OCI-LY3 (cell line): ENCODE data around the gene PARG.
"Not testable (repeated sequence)": the region's sequence is repeated elsewhere in the genome, so short reads cannot be mapped to it uniquely, and the experiment has no call there.

Experiments used
- H2AFZ ChIP-seq: fragments of 200-600, 300-600 bp; shearing (Covaris generic); 2 replicates; pipeline ENCODE4 v1.6.0; 2014; ENCODE audit warnings: antibody characterized with exemption, low read depth, low read length
- H3K27ac ChIP-seq: fragments of 200-600, 300-600 bp; sonication (generic); 2 replicates; pipeline ENCODE4 v1.5.1; 2014; ENCODE audit warnings: mild to moderate bottlenecking, low read length, moderate library complexity, mixed read lengths
- H3K27me3 ChIP-seq: fragments of 200-600, 300-600 bp; sonication (generic); 2 replicates; pipeline ENCODE4 v1.6.1; 2014; ENCODE audit warnings: low read depth, low read length, mixed read lengths
- H3K36me3 ChIP-seq: fragments of 200-600, 300-600 bp; sonication (generic); replicated peaks from 2 replicates; pipeline ENCODE3; 2014; ENCODE audit warnings: low read depth, low read length, mixed read lengths
- H3K4me1 ChIP-seq: fragments of 300-600, 200-600 bp; sonication (generic); 2 replicates; pipeline ENCODE4 v1.6.1; 2014; ENCODE audit warnings: low read length, mixed read lengths
- H3K4me2 ChIP-seq: fragments of 200-600, 300-600 bp; sonication (generic); 2 replicates; pipeline ENCODE4 v1.6.1; 2014; ENCODE audit warnings: low read length, mixed read lengths
- H3K4me3 ChIP-seq: fragments of 300-600, 200-600 bp; sonication (generic); 2 replicates; pipeline ENCODE4 v1.5.1; 2014; ENCODE audit warnings: antibody characterized with exemption, mild to moderate bottlenecking, low read length, moderate library complexity
- H3K79me2 ChIP-seq: fragments of 300-600, 200-600 bp; shearing (Covaris generic); 2 replicates; pipeline ENCODE4 v1.6.1; 2014; ENCODE audit warnings: mild to moderate bottlenecking, low read length, mixed read lengths
- H3K9ac ChIP-seq: fragments of 300-600, 200-600 bp; shearing (Covaris generic); 2 replicates; pipeline ENCODE4 v1.6.0; 2014; ENCODE audit warnings: mild to moderate bottlenecking, low read length, moderate library complexity
- H3K9me3 ChIP-seq: fragments of 200-600, 300-600 bp; shearing (Covaris generic); 2 replicates; pipeline ENCODE4 v1.6.1; 2014; ENCODE audit warnings: low read length, mixed read lengths; ENCODE audit not compliant: insufficient read depth
- H4K20me1 ChIP-seq: fragments of 200-600, 300-600 bp; sonication (generic); 2 replicates; pipeline ENCODE4 v1.6.1; 2016; ENCODE audit warnings: low read length, mixed read lengths; ENCODE audit not compliant: insufficient read depth
- EZH2phosphoT487 ChIP-seq: fragments of 200-600 bp; shearing (Covaris generic); IDR thresholded peaks from 2 replicates; pipeline ENCODE4 v1.6.1; 2018; ENCODE audit warnings: antibody characterized with exemption, mixed run types, low read depth
- TF ChIP-seq, protein P1 (sequence below): fragments of 200-600, 300-600 bp; sonication (generic); IDR thresholded peaks from 2 replicates; pipeline ENCODE4 v1.5.1; 2014; ENCODE audit warnings: antibody characterized with exemption, low read length, low read depth

Gene PARG

DNA sequence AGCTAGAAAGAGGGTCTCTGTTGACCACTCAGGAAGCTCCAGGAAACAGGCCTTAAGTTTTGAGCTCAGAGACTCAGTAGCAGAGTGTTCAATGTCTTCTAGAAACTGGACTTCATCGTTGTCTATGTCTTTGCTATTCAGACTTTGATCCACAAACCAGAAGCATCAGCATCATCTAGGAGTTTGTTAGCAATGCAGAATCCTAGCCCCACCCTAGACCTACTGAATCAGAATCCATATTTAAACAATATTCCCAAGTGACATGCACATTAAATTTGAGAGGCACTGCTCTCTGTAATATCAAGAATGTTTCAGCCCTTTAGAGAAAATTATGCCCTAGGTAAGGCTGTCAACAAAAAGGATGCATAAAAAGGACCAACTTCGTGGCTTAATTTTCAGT is 166.8 kb downstream of the PARG start:
- no peaks in the 10 kb centered on the region for H3K4me1 ChIP-seq
- no peak overlapping the region for H3K4me2 ChIP-seq
- no peaks in the 10 kb centered on the region for H3K36me3 ChIP-seq
- H2AFZ ChIP-seq: no peak overlapping the region
- no peaks in the 10 kb centered on the region for H3K79me2 ChIP-seq
- no peak overlapping the region for H3K4me3 ChIP-seq
- H3K9me3 ChIP-seq: no peaks in the 10 kb centered on the region
- TF ChIP-seq EZH2phosphoT487: no peak
- TF ChIP-seq, protein P1, sequence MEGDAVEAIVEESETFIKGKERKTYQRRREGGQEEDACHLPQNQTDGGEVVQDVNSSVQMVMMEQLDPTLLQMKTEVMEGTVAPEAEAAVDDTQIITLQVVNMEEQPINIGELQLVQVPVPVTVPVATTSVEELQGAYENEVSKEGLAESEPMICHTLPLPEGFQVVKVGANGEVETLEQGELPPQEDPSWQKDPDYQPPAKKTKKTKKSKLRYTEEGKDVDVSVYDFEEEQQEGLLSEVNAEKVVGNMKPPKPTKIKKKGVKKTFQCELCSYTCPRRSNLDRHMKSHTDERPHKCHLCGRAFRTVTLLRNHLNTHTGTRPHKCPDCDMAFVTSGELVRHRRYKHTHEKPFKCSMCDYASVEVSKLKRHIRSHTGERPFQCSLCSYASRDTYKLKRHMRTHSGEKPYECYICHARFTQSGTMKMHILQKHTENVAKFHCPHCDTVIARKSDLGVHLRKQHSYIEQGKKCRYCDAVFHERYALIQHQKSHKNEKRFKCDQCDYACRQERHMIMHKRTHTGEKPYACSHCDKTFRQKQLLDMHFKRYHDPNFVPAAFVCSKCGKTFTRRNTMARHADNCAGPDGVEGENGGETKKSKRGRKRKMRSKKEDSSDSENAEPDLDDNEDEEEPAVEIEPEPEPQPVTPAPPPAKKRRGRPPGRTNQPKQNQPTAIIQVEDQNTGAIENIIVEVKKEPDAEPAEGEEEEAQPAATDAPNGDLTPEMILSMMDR: no peak
- H3K9ac ChIP-seq: no peak overlapping the region
- no peaks in the 10 kb centered on the region for H3K27me3 ChIP-seq
- H4K20me1 ChIP-seq: no peaks in the 10 kb centered on the region
- no peak overlapping the region for H3K27ac ChIP-seq

DNA sequence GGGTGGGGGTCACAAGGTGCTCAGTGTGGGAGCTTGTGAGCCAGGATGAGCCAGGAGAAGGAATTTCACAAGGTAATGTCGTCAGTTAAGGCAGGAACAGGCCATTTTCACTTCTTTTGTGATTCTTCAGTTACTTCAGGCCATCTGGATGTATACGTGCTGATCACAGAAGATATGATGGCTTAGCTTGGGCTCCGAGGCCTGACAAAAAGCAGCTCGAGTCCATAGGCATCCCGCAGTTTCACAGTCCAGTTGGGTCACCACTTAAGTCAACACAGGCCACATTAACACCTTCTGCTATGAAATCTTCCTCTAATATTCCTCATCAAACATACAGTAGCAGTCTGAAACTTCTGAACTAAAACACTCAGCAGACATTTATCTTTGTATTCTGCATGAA is 168.9 kb downstream of the PARG start:
- not testable (repeated sequence) for H3K9me3 ChIP-seq, H3K4me2 ChIP-seq, H3K4me1 ChIP-seq, H3K27me3 ChIP-seq, H3K36me3 ChIP-seq, H3K9ac ChIP-seq, H4K20me1 ChIP-seq, H3K27ac ChIP-seq, H3K4me3 ChIP-seq, H2AFZ ChIP-seq, H3K79me2 ChIP-seq

DNA sequence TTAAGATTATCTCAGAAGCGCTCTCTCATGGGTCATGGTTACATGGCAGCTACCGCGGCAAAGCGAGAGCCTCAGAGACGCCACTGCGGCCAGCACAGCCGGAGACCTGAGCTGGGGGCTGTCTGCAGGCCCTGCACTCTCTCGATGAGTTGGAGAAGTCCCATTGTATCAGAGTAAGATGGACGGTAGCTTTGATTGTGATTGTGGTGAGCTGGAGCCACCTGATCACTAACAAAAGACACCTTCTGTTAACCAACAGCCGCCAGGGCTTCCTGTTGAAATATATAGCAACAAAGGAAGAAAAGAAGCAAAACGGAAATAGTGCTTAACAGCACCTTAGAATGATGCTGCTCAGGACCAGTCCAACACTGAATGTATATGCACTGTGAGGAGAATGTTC is 170.8 kb downstream of the PARG start:
- H3K9ac ChIP-seq, H3K9me3 ChIP-seq, H3K79me2 ChIP-seq, H2AFZ ChIP-seq, H3K27ac ChIP-seq, H3K27me3 ChIP-seq, H4K20me1 ChIP-seq, H3K4me3 ChIP-seq, H3K4me2 ChIP-seq, H3K4me1 ChIP-seq, H3K36me3 ChIP-seq: not testable (repeated sequence)

DNA sequence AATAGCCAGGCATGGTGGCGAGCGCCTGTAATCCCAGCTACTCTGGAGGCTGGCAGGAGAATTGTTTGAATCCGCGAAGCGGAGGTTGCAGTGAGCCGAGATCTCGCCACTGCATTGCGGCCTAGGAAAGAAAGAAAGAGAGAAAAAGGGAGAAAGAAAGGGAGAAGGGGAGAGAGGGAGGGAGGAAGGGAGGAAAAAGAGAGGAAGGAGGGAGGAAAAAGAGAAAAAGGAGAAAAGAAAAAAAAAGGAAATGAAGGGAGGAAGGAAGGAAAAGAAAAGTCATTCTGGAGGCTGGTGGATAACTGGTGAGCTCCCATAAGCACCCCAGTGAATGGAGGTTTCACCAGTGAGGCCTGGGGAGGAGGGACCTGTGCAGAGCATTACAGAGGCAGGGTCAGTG is 172.1 kb downstream of the PARG start:
- H4K20me1 ChIP-seq: no peaks in the 10 kb centered on the region
- no peaks in the 10 kb centered on the region for H3K79me2 ChIP-seq
- no peak overlapping the region for H3K9ac ChIP-seq
- no peak overlapping the region for H3K4me3 ChIP-seq
- H3K4me2 ChIP-seq: no peak overlapping the region
- H3K9me3 ChIP-seq: no peaks in the 10 kb centered on the region
- no peak overlapping the region for H2AFZ ChIP-seq
- H3K27me3 ChIP-seq: no peaks in the 10 kb centered on the region
- no peak overlapping the region for H3K27ac ChIP-seq
- no peaks in the 10 kb centered on the region for H3K36me3 ChIP-seq
- no peak for TF ChIP-seq EZH2phosphoT487
- TF ChIP-seq, protein P1: no peak
- no peaks in the 10 kb centered on the region for H3K4me1 ChIP-seq

DNA sequence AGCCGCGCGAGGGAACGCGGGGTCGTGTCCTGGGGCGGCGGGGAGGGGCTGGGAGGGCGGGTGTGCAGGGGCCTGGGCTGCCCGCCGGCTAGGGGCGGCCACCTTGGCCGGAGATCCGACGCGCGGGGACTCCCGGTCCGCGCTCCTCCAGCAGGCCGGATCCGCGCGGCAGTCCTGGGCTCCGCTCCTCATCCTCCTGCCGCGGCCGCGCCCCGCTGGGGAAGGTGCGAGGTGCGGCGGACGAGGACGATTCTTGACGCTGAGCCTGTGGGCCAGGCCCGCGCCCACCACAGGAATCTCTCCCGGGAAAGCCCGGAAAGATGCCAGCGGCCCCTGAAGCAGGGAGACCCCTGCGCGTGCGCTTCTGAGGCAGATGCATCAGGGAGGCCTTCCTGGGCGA is 173.1 kb downstream of the PARG start:
- H2AFZ ChIP-seq: no peak overlapping the region
- H3K79me2 ChIP-seq: no peaks in the 10 kb centered on the region
- H3K4me2 ChIP-seq: no peak overlapping the region
- no peak overlapping the region for H3K9ac ChIP-seq
- no peak for TF ChIP-seq EZH2phosphoT487
- TF ChIP-seq, protein P1: no peak
- no peak overlapping the region for H3K4me3 ChIP-seq
- no peaks in the 10 kb centered on the region for H3K4me1 ChIP-seq
- H3K27ac ChIP-seq: no peak overlapping the region
- H3K36me3 ChIP-seq: no peaks in the 10 kb centered on the region
- H3K27me3 ChIP-seq: no peaks in the 10 kb centered on the region
- no peaks in the 10 kb centered on the region for H3K9me3 ChIP-seq
- no peaks in the 10 kb centered on the region for H4K20me1 ChIP-seq
